ENCODE measurements around the gene TBC1D10B.

Gene TBC1D10B

GRCh38 chr16:30361180-30361579 lies 9.1 kb downstream of the TBC1D10B start:
- no peaks in the 10 kb centered on the region; the same call in 1 of the 2 replicates for H3K79me2 ChIP-seq (ENCODE audit: insufficient read depth, low read length)
- no peaks in the 10 kb centered on the region for H3K9me2 ChIP-seq (ENCODE audit: low read depth, low read length)
- H3K27me3 ChIP-seq (ENCODE audit: insufficient read depth, low read length) = no peaks in the 10 kb centered on the region
- H2AFZ ChIP-seq (ENCODE audit: low read length) = no peak overlapping the region
- no peak overlapping the region for H3K4me3 ChIP-seq (ENCODE audit: low read depth, low read length, poor library complexity, severe bottlenecking)
- no peaks in the 10 kb centered on the region for H3F3A ChIP-seq (ENCODE audit: insufficient read depth, low read length)
- peaks cover 87% of the 10 kb centered on the region for H3K36me3 ChIP-seq (ENCODE audit: insufficient read depth, low read length)
- TF ChIP-seq CTCF (IDR thresholded peaks at IDR 0.05; ENCODE audit: low read length) (no peak), EZH2 (IDR thresholded peaks at IDR 0.05; ENCODE audit: borderline replicate concordance, low read length) (no peak)
- no peaks in the 10 kb centered on the region for H3K9me3 ChIP-seq (ENCODE audit: low read length)
- no peak overlapping the region for H3K9ac ChIP-seq (ENCODE audit: low read length)
- H3K27ac ChIP-seq (ENCODE audit: low read depth, low read length, poor library complexity, severe bottlenecking) = no peak overlapping the region
- H3K4me2 ChIP-seq (ENCODE audit: low read length) = no peak overlapping the region
- H3K4me1 ChIP-seq (ENCODE audit: insufficient read depth, low read length, severe bottlenecking) = peaks cover 10% of the 10 kb centered on the region
- no peaks in the 10 kb centered on the region for H4K20me1 ChIP-seq (ENCODE audit: insufficient read depth, low read length)

- Histone ChIP-seq H3K9ac (ENCODE audit: low read length) (no peak overlapping the region), H4K20me1 (ENCODE audit: insufficient read depth, low read length) (no peaks in the 10 kb centered on the region), H3K27ac (ENCODE audit: low read depth, low read length, poor library complexity, severe bottlenecking) (no peak overlapping the region), H3K9me3 (ENCODE audit: low read length) (no peaks in the 10 kb centered on the region), H2AFZ (ENCODE audit: low read length) (no peak overlapping the region), H3K36me3 (ENCODE audit: insufficient read depth, low read length) (peaks cover 76% of the 10 kb centered on the region), H3K9me2 (ENCODE audit: low read depth, low read length) (no peaks in the 10 kb centered on the region), H3K27me3 (ENCODE audit: insufficient read depth, low read length) (no peaks in the 10 kb centered on the region), H3K4me2 (ENCODE audit: low read length) (no peak overlapping the region), H3F3A (ENCODE audit: insufficient read depth, low read length) (no peaks in the 10 kb centered on the region), H3K79me2 (ENCODE audit: insufficient read depth, low read length) (no peaks in the 10 kb centered on the region; the same call in 1 of the 2 replicates), H3K4me3 (ENCODE audit: low read depth, low read length, poor library complexity, severe bottlenecking) (no peak overlapping the region), H3K4me1 (ENCODE audit: insufficient read depth, low read length, severe bottlenecking) (peaks cover 19% of the 10 kb centered on the region)
- TF ChIP-seq EZH2 (IDR thresholded peaks at IDR 0.05; ENCODE audit: borderline replicate concordance, low read length) (no peak), CTCF (IDR thresholded peaks at IDR 0.05; ENCODE audit: low read length) (no peak)
Measured at GRCh38 chr16:30359871-30360170, 10.5 kb downstream of the TBC1D10B start.

GRCh38 chr16:30358990-30359870 lies 11.1 kb downstream of the TBC1D10B start:
- no peak overlapping the region for H3K27ac ChIP-seq (ENCODE audit: low read depth, low read length, poor library complexity, severe bottlenecking)
- no peak for TF ChIP-seq EZH2 (IDR thresholded peaks at IDR 0.05; ENCODE audit: borderline replicate concordance, low read length)
- no peak for TF ChIP-seq CTCF (IDR thresholded peaks at IDR 0.05; ENCODE audit: low read length)
- no peak overlapping the region for H3K4me3 ChIP-seq (ENCODE audit: low read depth, low read length, poor library complexity, severe bottlenecking)
- no peaks in the 10 kb centered on the region for H3F3A ChIP-seq (ENCODE audit: insufficient read depth, low read length)
- no peaks in the 10 kb centered on the region for H3K9me3 ChIP-seq (ENCODE audit: low read length)
- no peaks in the 10 kb centered on the region for H3K27me3 ChIP-seq (ENCODE audit: insufficient read depth, low read length)
- H4K20me1 ChIP-seq (ENCODE audit: insufficient read depth, low read length) = no peaks in the 10 kb centered on the region
- H3K9ac ChIP-seq (ENCODE audit: low read length) = no peak overlapping the region
- H3K79me2 ChIP-seq (ENCODE audit: insufficient read depth, low read length) = peaks cover 5% of the 10 kb centered on the region; the same call in 1 of the 2 replicates
- no peaks in the 10 kb centered on the region for H3K9me2 ChIP-seq (ENCODE audit: low read depth, low read length)
- H3K4me2 ChIP-seq (ENCODE audit: low read length) = no peak overlapping the region
- peaks cover 21% of the 10 kb centered on the region for H3K4me1 ChIP-seq (ENCODE audit: insufficient read depth, low read length, severe bottlenecking)
- H2AFZ ChIP-seq (ENCODE audit: low read length) = no peak overlapping the region
- H3K36me3 ChIP-seq (ENCODE audit: insufficient read depth, low read length) = peaks cover 70% of the 10 kb centered on the region

Measured in OCI-LY1 (cell line).